ENCODE data around the gene AIM2.
A peak's percentile ranks its signal among the peaks of the same experiment; 100 is the strongest.

GRCh38 chr1:159056069-159056698 lies 20.4 kb downstream of the AIM2 start:
- TF ChIP-seq CTCF (conservative IDR thresholded peaks at IDR 0.05) = peak; percentile 28
- no peak for TF ChIP-seq ZFX (IDR thresholded peaks at IDR 0.05)
